AML-193 (cell line): ENCODE measurements around the gene DDX1.
"Not testable (repeated sequence)": the region's sequence is repeated elsewhere in the genome, so short reads cannot be mapped to it uniquely, and the experiment has no call there.

Source experiments
- DNase-seq, 2 experiments: peaks; one replicate each; lab custom pipeline; 2025; lab: John Stamatoyannopoulos, UW

DDX1 gene

GRCh38 chr2:15677141-15677843 is 85.6 kb downstream of the DDX1 start:
- DNase-seq, result no peak

GRCh38 chr2:15678346-15678745 is 86.7 kb downstream of the DDX1 start:
- no peak for DNase-seq

- DNase-seq, result no peak
These were observed 87.2 kb downstream of the DDX1 start for GRCh38 chr2:15678909-15679308.

- no peak for DNase-seq
These were observed 87.8 kb downstream of the DDX1 start for GRCh38 chr2:15679386-15679924.

- not testable (repeated sequence) for DNase-seq
These were observed 88.5 kb downstream of the DDX1 start for GRCh38 chr2:15680132-15680531.
